KG1 (cell line): ENCODE data around the gene ATP6AP1.
A peak's percentile ranks its signal among the peaks of the same experiment; 100 is the strongest.
"Not testable (repeated sequence)": the region's sequence is repeated elsewhere in the genome, so short reads cannot be mapped to it uniquely, and the experiment has no call there.

ENCODE experiments used
- DNase-seq: peaks from one replicate; lab custom pipeline; 2025; lab: John Stamatoyannopoulos, UW

ATP6AP1 gene

DNA sequence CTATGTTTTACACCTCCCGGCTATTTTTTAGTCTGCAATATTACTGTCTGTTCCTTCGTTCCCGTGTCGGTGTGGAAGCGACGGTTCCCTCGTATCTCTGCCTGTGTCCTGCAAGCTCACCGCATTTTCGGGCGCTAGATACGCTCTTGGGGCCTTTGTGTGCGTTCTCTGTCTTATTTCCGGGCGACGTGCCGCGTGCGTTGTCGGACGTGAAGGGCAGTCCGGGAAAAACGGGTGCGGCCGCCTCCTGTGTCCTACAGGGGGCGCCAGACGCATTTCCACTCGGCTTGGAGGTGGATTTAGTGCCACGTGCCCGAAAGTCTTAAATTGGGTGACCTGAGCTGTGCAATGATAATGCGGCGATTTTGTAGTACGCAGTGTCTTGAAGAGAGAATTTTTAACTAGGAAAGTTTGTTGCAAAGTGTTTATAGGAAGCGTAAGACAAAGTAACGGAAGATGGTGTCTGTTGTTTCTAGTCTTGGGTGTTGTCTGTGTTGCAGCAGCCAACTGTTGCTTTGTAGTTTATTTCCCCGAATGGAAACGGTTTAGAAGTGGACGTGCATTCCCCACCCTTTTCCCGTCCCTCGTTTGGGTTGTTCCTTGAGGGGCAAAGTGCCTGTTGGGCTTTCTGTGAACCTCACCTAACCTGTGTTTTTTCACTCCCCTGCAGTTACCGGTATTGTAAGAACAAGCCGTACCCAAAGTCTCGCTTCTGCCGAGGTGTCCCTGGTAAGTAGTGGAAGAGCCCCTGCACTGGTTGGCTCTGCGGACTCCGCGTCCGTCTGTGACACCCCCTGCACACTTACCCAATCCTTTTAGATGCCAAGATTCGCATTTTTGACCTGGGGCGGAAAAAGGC is 29.6 kb upstream of the ATP6AP1 start:
- peak; percentile 36 for DNase-seq

DNA sequence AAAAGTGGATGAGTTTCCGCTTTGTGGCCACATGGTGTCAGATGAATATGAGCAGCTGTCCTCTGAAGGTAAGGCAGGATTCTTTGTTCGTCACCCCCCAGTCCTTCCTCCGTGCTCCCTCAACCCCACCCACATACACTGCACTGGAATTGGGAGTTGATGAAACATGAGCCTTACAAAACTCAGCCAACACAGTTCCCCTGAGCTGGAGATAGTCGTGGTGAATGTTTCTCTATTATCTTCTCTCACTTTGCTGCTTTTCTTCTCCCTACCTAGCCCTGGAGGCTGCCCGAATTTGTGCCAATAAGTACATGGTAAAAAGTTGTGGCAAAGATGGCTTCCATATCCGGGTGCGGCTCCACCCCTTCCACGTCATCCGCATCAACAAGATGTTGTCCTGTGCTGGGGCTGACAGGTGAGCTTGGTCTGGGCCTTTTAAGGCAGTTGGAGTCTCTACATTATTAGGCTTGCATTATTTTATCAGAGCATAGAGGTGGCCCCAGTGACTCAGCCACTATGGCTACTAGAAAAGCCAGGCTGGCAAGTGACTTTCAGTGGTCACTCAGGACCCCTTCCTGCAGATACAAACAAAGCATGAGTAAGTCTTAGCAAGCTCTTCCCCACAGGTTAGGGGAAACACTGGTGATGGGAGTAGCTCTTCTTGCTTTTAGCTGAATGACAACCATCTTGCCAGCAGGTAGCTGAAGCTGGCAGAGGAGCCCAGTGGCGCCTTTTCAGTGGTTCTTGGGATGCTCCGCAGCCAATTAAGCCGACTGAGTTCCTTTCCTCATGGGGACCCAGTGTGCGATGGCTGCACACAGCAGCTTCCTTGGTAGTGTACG is 28.7 kb upstream of the ATP6AP1 start:
- DNase-seq, result no peak

- not testable (repeated sequence) for DNase-seq
These were observed 28.1 kb upstream of the ATP6AP1 start for GRCh38 chrX:154400369-154400817.

- DNase-seq, result no peak
These were observed 27.3 kb upstream of the ATP6AP1 start for GRCh38 chrX:154401045-154401799.

DNA sequence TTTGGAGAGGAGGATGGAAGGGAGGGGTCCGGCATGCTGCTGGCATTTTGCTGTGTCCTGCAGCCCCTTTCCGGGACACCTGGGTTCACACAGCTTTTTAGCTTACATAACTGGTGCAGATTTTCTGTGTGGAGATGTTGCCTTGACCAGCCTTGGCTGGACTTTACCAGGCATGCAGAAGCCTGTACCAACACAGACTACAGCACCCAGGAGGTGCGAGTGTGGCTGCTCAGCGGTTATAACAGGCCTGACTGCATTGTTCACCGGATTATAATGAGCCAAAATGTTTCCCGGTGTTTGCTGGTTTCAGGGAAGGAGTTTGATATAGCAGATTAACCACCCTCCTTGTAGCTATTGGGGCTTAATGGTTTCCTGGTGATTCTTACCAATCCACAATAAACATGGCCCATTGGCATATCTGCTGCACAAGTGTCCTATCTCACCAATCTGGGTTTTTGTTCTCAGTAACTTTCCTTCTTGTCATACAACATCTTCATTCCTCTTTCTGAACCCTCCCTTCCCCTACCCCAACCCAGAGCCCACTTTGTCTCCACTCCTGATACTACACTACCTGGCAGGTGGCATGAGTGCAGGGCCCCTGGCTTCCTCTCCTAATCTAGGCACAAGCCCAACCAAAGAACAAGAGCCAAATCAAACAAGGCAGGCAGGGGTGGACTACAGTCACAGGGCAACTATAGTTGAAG is 26.4 kb upstream of the ATP6AP1 start:
- DNase-seq, result no peak

DNA sequence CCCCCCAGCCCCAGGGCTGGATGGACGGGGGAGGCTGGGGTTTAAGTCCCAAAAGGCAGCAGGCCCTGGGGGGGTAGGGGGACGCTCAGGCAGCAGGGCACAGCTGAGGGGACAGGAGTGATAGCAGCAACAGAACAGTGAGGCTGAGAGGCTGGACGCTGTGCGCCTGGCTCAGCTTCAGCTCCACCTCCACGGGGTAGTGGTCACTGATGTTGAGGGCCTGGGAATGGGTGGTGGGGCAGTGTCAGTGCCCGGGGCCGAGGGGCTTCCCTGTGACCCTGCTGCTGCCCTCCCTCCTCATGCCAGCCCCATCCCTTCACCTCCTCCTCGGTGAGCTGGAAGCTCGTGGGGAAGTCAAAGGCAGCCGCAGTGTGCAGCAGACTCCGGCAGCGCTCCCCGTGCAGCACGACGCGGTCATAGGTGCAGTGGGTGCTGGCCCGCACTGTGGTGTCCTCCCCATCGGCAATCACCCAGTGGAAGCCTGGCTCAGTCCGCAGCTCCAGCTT is 25.8 kb upstream of the ATP6AP1 start:
- DNase-seq, result no peak

DNA sequence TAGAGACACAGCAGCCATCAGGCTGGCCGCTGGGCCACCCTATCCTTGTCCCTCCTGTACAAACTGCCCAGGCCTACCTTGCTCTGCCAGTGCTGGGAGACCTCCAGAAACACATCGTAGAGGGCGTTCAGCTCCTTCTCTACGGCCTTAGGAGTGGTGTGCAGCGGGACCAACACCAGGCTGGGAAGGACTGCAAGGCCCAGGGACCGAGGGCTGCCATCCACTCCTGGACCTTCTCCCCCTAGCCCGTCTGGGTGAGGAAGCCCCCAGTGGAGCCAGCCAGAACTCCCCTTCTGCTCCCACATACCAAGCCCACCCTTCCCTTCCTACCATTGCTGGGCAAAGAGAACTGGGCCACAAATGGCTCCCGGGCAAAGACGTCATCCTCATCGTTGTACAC is 25.3 kb upstream of the ATP6AP1 start:
- DNase-seq, result no peak

GRCh38 chrX:154403858-154404257 is 24.6 kb upstream of the ATP6AP1 start:
- no peak for DNase-seq

DNA sequence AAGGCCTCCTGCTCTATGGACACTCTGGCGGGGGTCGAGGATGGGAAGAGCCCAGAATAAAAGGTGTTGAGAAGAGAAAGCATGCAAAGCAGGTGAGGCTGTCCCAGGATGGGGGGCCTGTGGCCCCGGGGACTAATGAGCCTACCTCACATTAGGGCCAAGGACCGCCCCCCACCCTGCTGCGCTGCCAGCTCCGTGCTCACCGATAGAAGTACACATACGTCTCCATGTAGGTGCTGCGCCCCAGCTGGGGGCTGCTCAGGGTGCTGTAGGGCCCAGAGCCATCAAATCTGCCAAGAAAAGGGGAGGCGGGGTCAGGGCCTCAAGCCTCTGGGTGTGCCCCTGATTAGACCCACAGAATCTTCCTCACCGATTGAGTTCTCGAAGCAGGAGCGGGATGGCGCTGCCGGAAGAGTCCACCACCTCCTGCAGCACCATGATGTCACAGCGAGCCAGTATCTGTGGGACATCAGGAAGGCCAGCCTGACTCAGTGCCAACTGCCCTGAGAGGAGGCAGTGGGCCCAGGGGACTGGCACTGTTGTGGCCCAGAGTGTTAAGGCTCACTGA is 23.8 kb upstream of the ATP6AP1 start:
- no peak for DNase-seq

GRCh38 chrX:154408659-154409221 is 19.7 kb upstream of the ATP6AP1 start:
- no peak for DNase-seq

GRCh38 chrX:154409222-154409871 is 19.1 kb upstream of the ATP6AP1 start, which contains the start of gene DNASE1L1:
Gene DNASE1L1 (minus strand): TSS chrX:154409254. CDS start chrX:154405568, 3,686 bp downstream.
- no peak for DNase-seq

- no peak for DNase-seq
These were observed 16.5 kb upstream of the ATP6AP1 start for GRCh38 chrX:154411981-154412340.

- DNase-seq, result no peak
These were observed 16.0 kb upstream of the ATP6AP1 start for GRCh38 chrX:154412468-154412867.

DNA sequence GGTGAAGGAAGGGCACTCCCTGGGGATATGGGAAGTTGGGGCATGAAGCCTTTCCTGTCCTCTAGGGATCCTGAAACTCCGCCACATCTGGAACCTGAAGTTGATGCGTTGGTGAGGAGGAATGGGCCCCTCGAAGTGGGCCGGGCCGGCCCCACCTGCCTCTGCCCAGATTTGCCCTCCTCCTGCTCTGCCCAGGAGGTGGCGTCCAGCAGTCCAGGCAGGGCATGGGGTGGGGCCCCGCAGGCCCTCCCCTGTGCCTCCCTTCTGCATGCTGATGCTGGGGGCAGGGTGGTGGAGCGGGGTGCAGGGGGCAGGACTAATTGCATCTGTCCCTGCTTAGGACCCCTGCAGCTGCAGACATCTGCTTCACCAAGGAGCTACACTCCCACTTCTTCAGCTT is 15.3 kb upstream of the ATP6AP1 start:
- no peak for DNase-seq

DNA sequence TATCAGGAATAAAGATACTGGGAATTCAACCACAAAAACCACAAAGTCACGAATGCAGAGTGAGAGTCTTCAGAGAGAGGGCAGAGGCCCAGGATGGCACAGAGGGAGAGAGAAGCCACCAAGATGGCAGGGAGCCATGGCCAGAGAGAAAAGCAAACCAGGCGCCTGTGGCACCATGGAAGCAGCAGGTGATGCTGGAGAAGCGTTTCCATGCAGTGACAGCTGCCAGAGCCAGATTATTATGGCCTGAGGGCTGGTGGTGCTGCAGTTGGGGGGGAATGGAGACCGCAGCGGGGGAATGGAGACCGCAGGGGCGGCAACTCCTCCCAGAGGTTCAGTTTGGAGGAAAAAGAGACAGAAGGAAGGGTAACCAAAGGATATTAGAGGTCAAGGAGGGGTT is 11.3 kb upstream of the ATP6AP1 start:
- DNase-seq, result no peak

GRCh38 chrX:154419189-154419588 is 9.3 kb upstream of the ATP6AP1 start:
- DNase-seq, result no peak

DNA sequence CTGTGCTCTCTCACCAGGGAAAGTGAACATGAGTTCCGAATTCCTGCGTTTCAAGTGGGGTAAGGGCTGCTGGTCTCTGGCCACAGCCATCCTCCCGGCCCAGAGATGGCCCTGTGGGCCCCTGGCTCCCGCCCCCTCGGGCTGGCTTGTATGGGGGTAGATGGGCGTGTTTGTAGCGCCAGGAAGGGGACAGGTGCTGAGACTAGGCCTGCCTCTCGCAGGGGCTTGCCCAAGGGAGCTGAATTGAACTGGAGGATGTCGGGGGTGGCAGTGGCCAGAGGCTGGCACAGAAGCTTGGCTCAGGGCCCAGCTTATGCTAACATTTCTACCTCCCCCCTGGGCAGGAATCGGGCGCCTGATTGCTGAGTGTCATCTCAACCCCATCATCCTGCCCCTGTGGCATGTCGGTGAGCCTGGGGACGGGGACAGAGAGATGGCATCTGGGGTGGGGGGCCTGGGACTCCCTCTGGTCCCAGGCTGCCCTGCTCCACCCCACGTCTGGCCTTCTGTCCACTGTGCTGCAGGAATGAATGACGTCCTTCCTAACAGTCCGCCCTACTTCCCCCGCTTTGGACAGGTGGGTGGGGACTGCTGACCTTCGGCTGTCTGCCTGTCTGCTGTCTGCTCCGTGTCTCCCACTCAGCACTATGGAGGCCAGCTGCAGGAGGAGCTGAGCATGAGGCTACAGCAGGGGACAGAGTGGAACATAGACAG is 8.6 kb upstream of the ATP6AP1 start:
- DNase-seq, result no peak

DNA sequence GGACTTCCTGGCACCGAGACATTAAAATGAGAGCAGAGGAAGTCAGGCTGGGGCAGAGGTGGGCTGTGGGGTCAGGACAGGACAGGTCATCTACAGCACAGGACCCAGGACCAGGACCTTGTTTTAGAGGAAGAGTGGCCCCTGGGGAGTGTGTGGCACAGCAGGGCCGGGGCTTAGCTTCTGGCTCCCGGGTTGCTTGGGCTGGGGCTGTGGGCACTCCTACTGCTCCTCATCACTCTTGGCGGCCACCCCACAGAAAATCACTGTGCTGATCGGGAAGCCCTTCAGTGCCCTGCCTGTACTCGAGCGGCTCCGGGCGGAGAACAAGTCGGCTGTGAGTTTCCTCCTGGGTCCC is 8.1 kb upstream of the ATP6AP1 start:
- no peak for DNase-seq

GRCh38 chrX:154426916-154427770 is 1.3 kb upstream of the ATP6AP1 start:
- DNase-seq, result no peak
